ENCODE measurements around the gene ASIC4. TPM values are rescaled to one million over a fixed set of nuclear protein-coding genes. Genes with fewer than 3 reads are reported as not detected.

The ASIC4 gene
- total and polyA plus RNA-seq, 9 of the 15 experiments (the other 6 are each of a cell fraction or from before 2014, with no cell fraction given): 0.07 to 19.2 (median 4.8) TPM

- TF ChIP-seq HCFC1 (IDR thresholded peaks at IDR 0.05; ENCODE audit: low read depth, low read length) (peak; percentile 49; the same call in 1 of the 2 replicates), ZNF354B (CRISPR knock-in tag; IDR thresholded peaks at IDR 0.05) (no peak), KLF13 (tag; IDR thresholded peaks at IDR 0.05; ENCODE audit: borderline replicate concordance, low read depth) (no peak), HDAC1 (IDR thresholded peaks at IDR 0.05) (0 out of 4 replicates have a peak, but pooled peaks of 1 of the 2 experiments have one; percentile 24), ZFP1 (CRISPR knock-in tag; IDR thresholded peaks at IDR 0.05) (no peak), ZNF699 (CRISPR knock-in tag; IDR thresholded peaks at IDR 0.05; ENCODE audit: insufficient replicate concordance) (no peak), CHD1 (IDR thresholded peaks at IDR 0.05; ENCODE audit: low read length) (no peak), ZNF232 (CRISPR knock-in tag; IDR thresholded peaks at IDR 0.05) (no peak), ZKSCAN3 (CRISPR knock-in tag; IDR thresholded peaks at IDR 0.05) (no peak), SLC30A9 (CRISPR knock-in tag; IDR thresholded peaks at IDR 0.05) (no peak), ZNF644 (tag; IDR thresholded peaks at IDR 0.05; ENCODE audit: low read depth) (no peak), XRCC4 (IDR thresholded peaks at IDR 0.05; ENCODE audit: extremely low read depth, insufficient read depth, insufficient read length) (no peak), HMGXB4 (CRISPR knock-in tag; IDR thresholded peaks at IDR 0.05) (no peak), CREB1 (IDR thresholded peaks at IDR 0.05) (peak; percentile 97), CREB1 (CRISPR knock-in tag; IDR thresholded peaks at IDR 0.05) (peak; percentile 96), ZNF780A (CRISPR knock-in tag; IDR thresholded peaks at IDR 0.05) (no peak), C11orf30 (IDR thresholded peaks at IDR 0.05; ENCODE audit: low read depth) (no peak; the same call in 1 of the 2 replicates), U2AF2 (optimal IDR thresholded peaks at IDR 0.05; ENCODE audit: low read depth, low read length) (no peak), HSF4 (CRISPR knock-in tag; IDR thresholded peaks at IDR 0.05; ENCODE audit: borderline replicate concordance) (no peak), SIN3B (IDR thresholded peaks at IDR 0.05; ENCODE audit: low read depth) (no peak), XRCC5 (IDR thresholded peaks at IDR 0.05; ENCODE audit: low read depth, low read length) (no peak), RFX5 (IDR thresholded peaks at IDR 0.05; ENCODE audit: low read depth, low read length) (no peak), ZFPM2 (CRISPR knock-in tag; IDR thresholded peaks at IDR 0.05) (no peak), ZNF717 (CRISPR knock-in tag; IDR thresholded peaks at IDR 0.05) (no peak), PRMT5 (CRISPR knock-in tag; IDR thresholded peaks at IDR 0.05) (0 out of 2 replicates have a peak, but pooled peaks have one; percentile 58), ERF (CRISPR knock-in tag; IDR thresholded peaks at IDR 0.05) (no peak)
- TF ChIP-seq, protein P1, sequence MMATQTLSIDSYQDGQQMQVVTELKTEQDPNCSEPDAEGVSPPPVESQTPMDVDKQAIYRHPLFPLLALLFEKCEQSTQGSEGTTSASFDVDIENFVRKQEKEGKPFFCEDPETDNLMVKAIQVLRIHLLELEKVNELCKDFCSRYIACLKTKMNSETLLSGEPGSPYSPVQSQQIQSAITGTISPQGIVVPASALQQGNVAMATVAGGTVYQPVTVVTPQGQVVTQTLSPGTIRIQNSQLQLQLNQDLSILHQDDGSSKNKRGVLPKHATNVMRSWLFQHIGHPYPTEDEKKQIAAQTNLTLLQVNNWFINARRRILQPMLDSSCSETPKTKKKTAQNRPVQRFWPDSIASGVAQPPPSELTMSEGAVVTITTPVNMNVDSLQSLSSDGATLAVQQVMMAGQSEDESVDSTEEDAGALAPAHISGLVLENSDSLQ (IDR thresholded peaks at IDR 0.05): peak; percentile 94
- TF ChIP-seq, protein P2, sequence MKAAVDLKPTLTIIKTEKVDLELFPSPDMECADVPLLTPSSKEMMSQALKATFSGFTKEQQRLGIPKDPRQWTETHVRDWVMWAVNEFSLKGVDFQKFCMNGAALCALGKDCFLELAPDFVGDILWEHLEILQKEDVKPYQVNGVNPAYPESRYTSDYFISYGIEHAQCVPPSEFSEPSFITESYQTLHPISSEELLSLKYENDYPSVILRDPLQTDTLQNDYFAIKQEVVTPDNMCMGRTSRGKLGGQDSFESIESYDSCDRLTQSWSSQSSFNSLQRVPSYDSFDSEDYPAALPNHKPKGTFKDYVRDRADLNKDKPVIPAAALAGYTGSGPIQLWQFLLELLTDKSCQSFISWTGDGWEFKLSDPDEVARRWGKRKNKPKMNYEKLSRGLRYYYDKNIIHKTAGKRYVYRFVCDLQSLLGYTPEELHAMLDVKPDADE (conservative IDR thresholded peaks at IDR 0.05; ENCODE audit: control insufficient read depth, low read depth, low read length): 0 out of 2 replicates have a peak, but pooled peaks have one; percentile 10
Observed at GRCh38 chr2:219543596-219544358, 29.5 kb downstream of the ASIC4 start, which contains the start of the genes CHPF and TMEM198 (continued).

Measured in K562 (cell line).